Measurements from ENCODE around the gene GFRA1. TPM values are rescaled to one million over a fixed set of nuclear protein-coding genes. Genes with fewer than 3 reads are reported as not detected.

The GFRA1 gene
- total and polyA plus RNA-seq, 2 donors (not counting 1 experiment from before 2014, with no cell fraction given), result not detected

DNA sequence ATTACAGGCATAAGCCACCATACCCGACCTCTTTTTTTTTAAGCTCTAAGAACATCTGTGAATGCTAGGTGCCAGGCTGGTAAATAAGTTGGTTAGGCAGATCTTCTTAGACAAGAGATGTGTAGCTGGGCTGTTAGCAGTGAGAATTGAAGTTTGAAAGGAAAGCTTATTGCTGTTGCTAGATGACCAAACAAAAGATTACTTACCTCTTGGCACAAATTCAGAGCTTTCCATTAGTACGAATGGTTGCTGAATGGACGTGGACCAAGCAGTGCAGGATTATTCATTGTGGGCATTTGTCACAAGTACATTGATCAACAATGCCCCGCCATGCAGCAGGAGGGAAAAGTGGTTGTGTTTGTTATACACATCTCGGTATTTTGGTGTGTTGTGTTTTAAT lies 131.2 kb downstream of the GFRA1 start:
- no peaks in the 10 kb centered on the region for H3K79me2 ChIP-seq (ENCODE audit: control insufficient read depth, insufficient read depth, low read length)
- Mint-ChIP-seq H3K27me3 (no peaks in the 10 kb centered on the region), H3K4me3 (no peak overlapping the region), H3K4me1 (no peaks in the 10 kb centered on the region), H3K9me3 (ENCODE audit: insufficient read depth) (no peaks in the 10 kb centered on the region), H3K27ac (no peak overlapping the region)
- no peak overlapping the region for H2AFZ ChIP-seq (ENCODE audit: insufficient read depth, low read depth, low read length, poor library complexity, severe bottlenecking)
- TF ChIP-seq, protein P1, sequence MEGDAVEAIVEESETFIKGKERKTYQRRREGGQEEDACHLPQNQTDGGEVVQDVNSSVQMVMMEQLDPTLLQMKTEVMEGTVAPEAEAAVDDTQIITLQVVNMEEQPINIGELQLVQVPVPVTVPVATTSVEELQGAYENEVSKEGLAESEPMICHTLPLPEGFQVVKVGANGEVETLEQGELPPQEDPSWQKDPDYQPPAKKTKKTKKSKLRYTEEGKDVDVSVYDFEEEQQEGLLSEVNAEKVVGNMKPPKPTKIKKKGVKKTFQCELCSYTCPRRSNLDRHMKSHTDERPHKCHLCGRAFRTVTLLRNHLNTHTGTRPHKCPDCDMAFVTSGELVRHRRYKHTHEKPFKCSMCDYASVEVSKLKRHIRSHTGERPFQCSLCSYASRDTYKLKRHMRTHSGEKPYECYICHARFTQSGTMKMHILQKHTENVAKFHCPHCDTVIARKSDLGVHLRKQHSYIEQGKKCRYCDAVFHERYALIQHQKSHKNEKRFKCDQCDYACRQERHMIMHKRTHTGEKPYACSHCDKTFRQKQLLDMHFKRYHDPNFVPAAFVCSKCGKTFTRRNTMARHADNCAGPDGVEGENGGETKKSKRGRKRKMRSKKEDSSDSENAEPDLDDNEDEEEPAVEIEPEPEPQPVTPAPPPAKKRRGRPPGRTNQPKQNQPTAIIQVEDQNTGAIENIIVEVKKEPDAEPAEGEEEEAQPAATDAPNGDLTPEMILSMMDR (IDR thresholded peaks at IDR 0.05), result no peak
- no peak for TF ChIP-seq EZH2 (IDR thresholded peaks at IDR 0.05; ENCODE audit: borderline replicate concordance, insufficient read depth, low read depth, low read length, poor library complexity, severe bottlenecking)
- H3K27ac ChIP-seq (ENCODE audit: low read length in 2 of 2), result no peak overlapping the region
- ChIA-PET CTCF (no interaction called here), POLR2A (no interaction called here)
- H4K20me1 ChIP-seq (ENCODE audit: control insufficient read depth, insufficient read depth, low read length, poor library complexity, severe bottlenecking), result no peaks in the 10 kb centered on the region
- no peak overlapping the region for H3K4me3 ChIP-seq (ENCODE audit: control extremely low read depth in 1 of 5, extremely low read depth in 1 of 5, insufficient read depth in 1 of 5, low read depth in 2 of 5, low read length in 4 of 5)
- no peaks in the 10 kb centered on the region for H3K36me3 ChIP-seq (replicated peaks in 1 of 2; ENCODE audit: control extremely low read depth in 1 of 2, control insufficient read depth in 1 of 2, extremely low read depth in 1 of 2, insufficient read depth in 2 of 2, low read length in 1 of 2)
- no peak overlapping the region for H3K9ac ChIP-seq (ENCODE audit: low read length)
- intact Hi-C loops (cut with micrococcal nuclease), result no loop called here
- H3K27me3 ChIP-seq (replicated peaks in 1 of 4; ENCODE audit: control extremely low read depth in 1 of 4, control insufficient read depth in 3 of 4, insufficient read depth in 4 of 4, low read length in 3 of 4), result no peaks in the 10 kb centered on the region
- no peaks in the 10 kb centered on the region for H3K4me1 ChIP-seq (ENCODE audit: control insufficient read depth in 2 of 2, insufficient read depth in 2 of 2, low read length in 2 of 2)
- peaks cover 0 to 4% (median 0%) of the 10 kb centered on the region in 3 donors for H3K9me3 ChIP-seq (ENCODE audit: control extremely low read depth in 1 of 3, control insufficient read depth in 2 of 3, insufficient read depth in 1 of 3, low read length in 2 of 3)
- WGBS (ENCODE audit: insufficient coverage), result 100% methylated on average over 2 of the region's 5 CpGs
- H3K4me2 ChIP-seq (replicated peaks; ENCODE audit: low read depth, low read length, poor library complexity, severe bottlenecking), result no peak overlapping the region
- ATAC-seq (ENCODE audit: low read depth), result no peak
- DNase-seq, result no peak

DNA sequence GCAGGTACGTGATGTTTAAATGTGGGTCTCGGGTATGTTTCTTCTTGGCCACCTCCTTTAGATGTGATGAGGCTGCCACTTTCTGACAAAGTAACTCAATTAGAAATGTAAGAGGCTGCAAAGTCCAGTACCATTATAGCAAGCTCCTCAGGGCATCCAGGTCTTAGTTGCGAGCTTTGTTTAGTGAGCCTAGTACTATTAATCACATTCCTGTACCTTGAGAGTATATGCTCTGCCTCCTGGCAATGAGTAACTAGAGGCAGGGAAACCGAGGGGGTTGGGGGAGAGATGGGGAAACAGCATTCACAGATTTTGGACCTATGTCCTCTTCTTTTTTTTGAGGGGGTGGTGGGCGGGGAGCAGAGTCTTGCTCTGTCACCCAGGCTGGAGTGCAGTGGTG lies 131.8 kb downstream of the GFRA1 start:
- H3K79me2 ChIP-seq (ENCODE audit: control insufficient read depth, insufficient read depth, low read length), result no peaks in the 10 kb centered on the region
- Mint-ChIP-seq H3K9me3 (ENCODE audit: insufficient read depth) (no peaks in the 10 kb centered on the region), H3K27me3 (no peaks in the 10 kb centered on the region), H3K4me1 (no peaks in the 10 kb centered on the region), H3K27ac (no peak overlapping the region), H3K4me3 (no peak overlapping the region)
- POLR2A ChIA-PET, result no interaction called here
- peaks cover 0 to 4% (median 0%) of the 10 kb centered on the region in 3 donors for H3K9me3 ChIP-seq (ENCODE audit: control extremely low read depth in 1 of 3, control insufficient read depth in 2 of 3, insufficient read depth in 1 of 3, low read length in 2 of 3)
- WGBS (ENCODE audit: insufficient coverage), result 90% methylated on average over 2 of the region's 5 CpGs
- DNase-seq (no peak), ATAC-seq (ENCODE audit: low read depth) (no peak)
- no peak overlapping the region for H3K4me3 ChIP-seq (ENCODE audit: control extremely low read depth in 1 of 5, extremely low read depth in 1 of 5, insufficient read depth in 1 of 5, low read depth in 2 of 5, low read length in 4 of 5)
- no peaks in the 10 kb centered on the region for H3K27me3 ChIP-seq (replicated peaks in 1 of 4; ENCODE audit: control extremely low read depth in 1 of 4, control insufficient read depth in 3 of 4, insufficient read depth in 4 of 4, low read length in 3 of 4)
- intact Hi-C loops (cut with micrococcal nuclease), result no loop called here
- no peak overlapping the region for H3K27ac ChIP-seq (ENCODE audit: low read length in 2 of 2)
- CTCF ChIA-PET, result no interaction called here
- no peak for TF ChIP-seq EZH2 (IDR thresholded peaks at IDR 0.05; ENCODE audit: borderline replicate concordance, insufficient read depth, low read depth, low read length, poor library complexity, severe bottlenecking)
- TF ChIP-seq, protein P1 (IDR thresholded peaks at IDR 0.05), result no peak
- H3K4me2 ChIP-seq (replicated peaks; ENCODE audit: low read depth, low read length, poor library complexity, severe bottlenecking), result no peak overlapping the region
- no peaks in the 10 kb centered on the region for H3K4me1 ChIP-seq (ENCODE audit: control insufficient read depth in 2 of 2, insufficient read depth in 2 of 2, low read length in 2 of 2)
- no peaks in the 10 kb centered on the region for H3K36me3 ChIP-seq (replicated peaks in 1 of 2; ENCODE audit: control extremely low read depth in 1 of 2, control insufficient read depth in 1 of 2, extremely low read depth in 1 of 2, insufficient read depth in 2 of 2, low read length in 1 of 2)
- H2AFZ ChIP-seq (ENCODE audit: insufficient read depth, low read depth, low read length, poor library complexity, severe bottlenecking), result no peak overlapping the region
- H3K9ac ChIP-seq (ENCODE audit: low read length), result no peak overlapping the region
- no peaks in the 10 kb centered on the region for H4K20me1 ChIP-seq (ENCODE audit: control insufficient read depth, insufficient read depth, low read length, poor library complexity, severe bottlenecking)

Measured in B cell (primary cell).